ENCODE measurements around the gene ASS1. TPM values are rescaled to one million over a fixed set of nuclear protein-coding genes. Genes with fewer than 3 reads are reported as not detected.

The ASS1 gene
- polyA plus RNA-seq, 3 donors: 329 to 346 (median 337) TPM

- no peak for DNase-seq
These were observed 30.6 kb upstream of the ASS1 start for GRCh38 chr9:130414081-130414731.

- DNase-seq: no peak
These were observed 29.6 kb upstream of the ASS1 start for GRCh38 chr9:130414910-130415746.

- no peak for DNase-seq
These were observed 27.2 kb upstream of the ASS1 start for GRCh38 chr9:130417602-130418001.

GRCh38 chr9:130418776-130419175 is 26.0 kb upstream of the ASS1 start:
- DNase-seq: no peak

GRCh38 chr9:130419521-130420035 is 25.2 kb upstream of the ASS1 start:
- DNase-seq: no peak

- DNase-seq: no peak
These were observed 23.5 kb upstream of the ASS1 start for GRCh38 chr9:130421154-130421801.

GRCh38 chr9:130421802-130422276 is 22.9 kb upstream of the ASS1 start:
- no peak for DNase-seq

GRCh38 chr9:130422546-130422945 is 22.2 kb upstream of the ASS1 start:
- DNase-seq: no peak

GRCh38 chr9:130423272-130423671 is 21.5 kb upstream of the ASS1 start:
- DNase-seq: no peak

- no peak for DNase-seq
These were observed 19.9 kb upstream of the ASS1 start for GRCh38 chr9:130424595-130425454.

- no peak for DNase-seq
These were observed 18.9 kb upstream of the ASS1 start for GRCh38 chr9:130425741-130426466.

- no peak for DNase-seq
These were observed 18.3 kb upstream of the ASS1 start for GRCh38 chr9:130426467-130426773.

- DNase-seq: no peak
These were observed 17.9 kb upstream of the ASS1 start for GRCh38 chr9:130426883-130427282.

GRCh38 chr9:130427326-130427725 is 17.4 kb upstream of the ASS1 start:
- no peak for DNase-seq

GRCh38 chr9:130428086-130428665 is 16.6 kb upstream of the ASS1 start:
- DNase-seq: no peak

GRCh38 chr9:130429381-130429780 is 15.4 kb upstream of the ASS1 start:
- DNase-seq: no peak

- no peak for DNase-seq
These were observed 14.9 kb upstream of the ASS1 start for GRCh38 chr9:130429831-130430230.

- no peak for DNase-seq
These were observed 14.5 kb upstream of the ASS1 start for GRCh38 chr9:130430232-130430631.

- no peak for DNase-seq
These were observed 13.8 kb upstream of the ASS1 start for GRCh38 chr9:130430734-130431535.

All from renal pelvis (tissue), 4 donors.